ENCODE results near the gene COASY.
"Not testable (repeated sequence)": the region's sequence is repeated elsewhere in the genome, so short reads cannot be mapped to it uniquely, and the experiment has no call there.

COASY gene

GRCh38 chr17:42578282-42578869 lies 16.4 kb downstream of the COASY start:
- peak; percentile 79 for DNase-seq

- DNase-seq, result no peak
Observed at GRCh38 chr17:42579794-42580551, 18.0 kb downstream of the COASY start.

- DNase-seq, result no peak
Observed at GRCh38 chr17:42581744-42582270, 19.9 kb downstream of the COASY start.

DNA sequence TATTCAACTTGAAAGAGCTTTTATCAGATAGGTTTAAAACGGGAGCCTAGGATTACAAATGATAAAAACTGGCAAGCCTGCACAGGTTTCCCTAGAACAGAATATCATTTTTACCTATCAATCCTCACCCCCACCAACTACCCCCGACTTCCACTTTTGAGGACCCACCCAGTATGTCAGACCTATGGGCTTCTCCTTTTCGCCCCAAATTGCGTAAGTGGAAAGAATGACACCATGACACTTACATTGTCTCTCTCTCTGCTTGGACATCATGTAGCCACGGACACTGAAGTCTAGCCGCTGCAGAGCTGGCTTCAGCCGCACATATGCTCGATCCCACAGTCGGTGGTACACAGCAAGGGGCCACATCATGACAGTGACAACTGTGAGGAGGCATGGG lies 22.9 kb downstream of the COASY start:
- no peak for DNase-seq

DNA sequence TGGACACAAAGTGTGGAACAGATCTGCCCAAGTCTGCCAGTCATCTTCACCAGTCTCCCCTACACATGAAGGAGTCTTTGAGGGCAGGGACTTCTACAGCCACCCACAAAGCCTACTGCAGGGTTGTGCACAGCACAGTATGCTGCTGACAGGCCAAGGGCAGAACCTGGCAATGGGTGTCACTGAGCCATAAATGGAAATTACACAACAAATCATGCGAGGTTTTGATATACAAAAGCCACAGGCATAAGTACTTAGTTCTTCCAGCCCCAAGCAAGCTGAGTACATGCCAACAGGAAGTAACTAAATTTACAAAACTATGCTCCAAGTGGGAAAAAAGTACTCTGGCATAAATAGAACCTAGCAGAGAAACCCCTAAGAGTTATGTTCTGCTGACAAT lies 23.4 kb downstream of the COASY start:
- no peak for DNase-seq

DNA sequence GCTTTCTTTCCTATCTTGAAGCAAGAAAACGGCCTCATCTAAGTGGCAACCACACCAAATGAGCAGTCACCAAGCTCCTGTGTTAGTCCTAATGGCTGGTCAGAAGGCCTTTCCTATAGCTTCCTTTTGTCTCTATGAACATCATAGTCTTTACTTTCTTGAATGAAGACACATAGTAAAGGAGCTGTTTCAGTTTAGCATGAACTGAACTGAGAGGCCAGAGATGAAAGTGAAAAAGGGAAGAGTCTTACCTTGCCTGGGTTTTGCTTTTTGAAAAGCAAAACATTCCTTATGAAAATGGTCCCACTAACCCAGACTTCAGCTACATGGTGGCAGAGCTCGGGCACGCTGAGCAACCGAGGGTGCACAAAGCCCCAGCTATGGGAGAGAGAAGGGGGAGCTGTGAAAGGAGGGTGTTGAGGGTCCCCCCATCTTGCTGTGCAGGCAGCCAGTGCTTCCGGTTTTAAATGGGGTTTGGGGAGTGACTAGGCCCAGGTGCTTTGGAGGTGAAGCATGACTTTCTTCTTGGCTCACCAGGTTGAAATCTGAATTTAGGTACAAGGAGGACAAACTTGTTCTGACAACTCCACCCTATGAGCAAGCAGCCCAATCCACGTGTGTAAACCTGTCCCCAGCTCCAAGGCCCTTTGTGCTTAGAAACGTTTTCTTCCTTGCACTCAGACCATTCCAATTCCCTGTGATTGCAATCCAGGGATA lies 24.7 kb downstream of the COASY start:
- no peak for DNase-seq

DNA sequence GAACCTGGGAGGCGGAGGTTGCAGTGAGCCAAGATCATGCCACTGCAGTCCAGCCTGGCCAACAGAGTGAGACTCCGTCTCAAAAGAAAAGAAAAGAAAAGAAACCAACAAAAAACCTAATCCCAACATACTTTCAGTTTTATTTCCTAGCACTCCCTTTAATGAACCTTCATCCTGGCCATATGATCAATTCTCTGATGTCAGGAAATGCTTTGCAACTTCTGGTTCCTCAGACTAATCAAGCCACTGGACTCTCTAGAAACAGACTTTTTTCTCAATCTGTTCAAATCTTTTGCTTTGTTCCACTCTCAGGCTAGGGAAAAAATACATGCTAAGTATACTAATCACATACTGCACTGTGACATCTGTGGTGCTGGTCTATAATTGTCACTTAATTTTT lies 28.9 kb downstream of the COASY start:
- no peak for DNase-seq

- DNase-seq, result no peak
Observed at GRCh38 chr17:42591411-42591810, 29.5 kb downstream of the COASY start.

DNA sequence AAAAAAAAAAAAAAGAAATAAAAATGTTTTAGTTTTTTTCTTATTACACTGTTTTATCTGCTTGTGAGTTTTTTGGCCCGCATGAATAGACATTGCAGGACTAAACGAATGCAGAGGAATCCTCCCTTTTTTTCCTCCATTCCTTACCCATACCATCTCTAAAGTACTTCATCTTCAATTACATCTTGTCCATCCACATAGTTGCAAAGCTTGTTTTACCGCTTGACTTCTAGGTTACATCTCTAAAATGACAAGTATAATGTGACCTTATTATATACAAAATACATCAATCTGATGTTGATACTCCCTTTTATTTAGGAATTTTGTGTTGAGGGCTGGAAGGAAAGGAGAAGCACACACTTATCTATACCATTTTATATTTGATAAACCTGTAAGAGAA lies 34.4 kb downstream of the COASY start:
- DNase-seq, result no peak

DNA sequence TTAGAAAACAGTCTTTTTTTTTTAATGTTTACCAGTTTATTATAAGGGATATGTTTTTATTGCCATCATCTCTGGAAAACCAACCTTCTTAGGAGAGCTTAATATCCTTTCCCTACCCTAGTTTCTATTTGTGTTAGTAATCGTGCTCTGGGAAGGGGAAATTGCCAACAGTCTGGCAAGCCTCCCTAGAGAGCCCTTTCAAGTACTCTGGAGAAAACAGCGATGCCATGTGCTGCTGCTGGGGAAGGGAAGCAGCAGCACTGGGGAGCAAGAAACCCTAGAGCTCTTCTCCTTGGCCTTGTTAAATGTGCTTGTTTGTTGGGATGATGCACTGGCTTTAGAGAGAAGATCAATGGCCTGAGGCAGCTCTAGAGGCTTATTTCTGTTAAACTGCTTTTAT lies 37.0 kb downstream of the COASY start:
- DNase-seq, result no peak

- no peak for DNase-seq
Observed at GRCh38 chr17:42603318-42603717, 41.4 kb downstream of the COASY start.

GRCh38 chr17:42607769-42608168 lies 45.8 kb downstream of the COASY start:
- no peak for DNase-seq

- peak; percentile 18 for DNase-seq
Observed at GRCh38 chr17:42608305-42609181, 46.6 kb downstream of the COASY start.

GRCh38 chr17:42609182-42609813 lies 47.4 kb downstream of the COASY start, which contains the start of the genes RETREG3 and TUBG1:
RETREG3 (minus strand) TSS chr17:42609374; CDS start chr17:42609324, 50 bp downstream.
TUBG1 (plus strand) TSS chr17:42609683; CDS start chr17:42609738, 55 bp downstream.
- peak; percentile 99 for DNase-seq

DNA sequence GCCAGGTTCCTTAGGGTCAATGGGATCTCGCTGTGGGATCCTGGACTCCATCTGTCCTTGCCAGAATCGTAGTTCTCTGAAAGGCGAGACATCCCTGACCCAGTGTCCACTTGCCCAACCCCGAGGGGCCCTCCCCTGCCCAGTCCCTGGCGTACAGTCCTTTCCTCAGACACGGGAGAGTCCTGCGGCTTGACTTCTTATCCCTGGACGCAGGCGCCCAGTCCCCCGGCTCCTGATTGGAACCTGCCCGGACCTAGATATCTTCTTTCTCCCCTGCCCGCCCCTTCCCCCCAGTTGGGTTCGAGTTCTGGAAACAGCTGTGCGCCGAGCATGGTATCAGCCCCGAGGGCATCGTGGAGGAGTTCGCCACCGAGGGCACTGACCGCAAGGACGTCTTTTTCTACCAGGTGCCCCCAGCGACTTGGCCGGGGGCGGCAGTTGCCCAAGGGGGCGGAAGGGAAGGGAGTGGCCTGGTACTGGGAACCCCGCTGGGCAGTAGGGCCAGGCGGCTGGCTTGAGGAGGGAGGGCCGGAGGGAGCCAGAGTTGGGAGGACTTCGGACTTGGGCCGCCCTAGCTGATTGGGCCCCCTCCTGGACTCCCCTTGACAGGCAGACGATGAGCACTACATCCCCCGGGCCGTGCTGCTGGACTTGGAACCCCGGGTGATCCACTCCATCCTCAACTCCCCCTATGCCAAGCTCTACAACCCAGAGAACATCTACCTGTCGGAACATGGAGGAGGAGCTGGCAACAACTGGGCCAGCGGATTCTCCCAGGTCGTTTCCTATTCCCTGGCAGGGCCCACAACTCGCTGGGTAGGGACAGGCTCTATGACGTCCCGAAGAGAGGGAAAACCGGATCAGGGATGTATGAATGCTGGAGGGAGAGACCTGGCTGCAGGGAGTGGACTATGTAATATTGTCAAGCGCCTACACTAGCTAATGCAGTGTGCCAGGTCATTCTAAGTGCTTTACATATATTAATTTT lies 48.2 kb downstream of the COASY start:
- not testable (repeated sequence) for DNase-seq

- DNase-seq, result no peak
Observed at GRCh38 chr17:42612013-42612412, 50.1 kb downstream of the COASY start.

DNA sequence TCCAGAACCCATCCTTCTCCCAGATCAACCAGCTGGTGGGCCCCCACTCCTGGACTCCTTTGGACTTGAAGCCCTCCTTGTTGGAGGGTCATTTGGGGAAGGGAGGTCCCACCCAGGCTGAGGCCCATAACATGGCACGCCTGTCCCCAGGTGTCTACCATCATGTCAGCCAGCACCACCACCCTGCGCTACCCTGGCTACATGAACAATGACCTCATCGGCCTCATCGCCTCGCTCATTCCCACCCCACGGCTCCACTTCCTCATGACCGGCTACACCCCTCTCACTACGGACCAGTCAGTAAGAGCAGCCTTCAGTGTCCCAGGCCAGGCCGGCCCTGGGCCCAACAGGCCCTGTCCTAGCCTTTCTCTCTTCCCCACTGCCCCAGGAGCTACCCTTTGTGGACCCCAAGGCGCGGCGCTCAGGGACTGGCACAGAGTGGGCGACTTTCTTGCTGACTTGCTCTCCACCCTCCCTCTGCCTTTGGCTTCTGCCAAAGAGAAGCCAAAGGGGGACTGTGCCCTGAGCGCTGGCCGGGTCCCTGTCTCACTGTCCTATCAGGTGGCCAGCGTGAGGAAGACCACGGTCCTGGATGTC lies 51.8 kb downstream of the COASY start:
- DNase-seq, result no peak
